K562 (cell line): ENCODE measurements around the gene USP12. TPM values are rescaled to one million over a fixed set of nuclear protein-coding genes. Genes with fewer than 3 reads are reported as not detected.

Source experiments
- E2F3 ChIP-seq: fragments of 250-450 bp; sonication (Bioruptor Pico); IDR thresholded peaks from 2 replicates; pipeline ENCODE4 v1.4.0; 2020; ENCODE audit warnings: mild to moderate bottlenecking
- GABPB1 ChIP-seq: sonication (generic); formaldehyde crosslinking; IDR thresholded peaks from 2 replicates; pipeline ENCODE4 v1.8.0; 2022; ENCODE audit warnings: mild to moderate bottlenecking, missing genetic modification reagents
- GTF2A2 ChIP-seq: IDR thresholded peaks from 2 replicates; pipeline ENCODE4 v1.6.1; 2016; ENCODE audit warnings: mild to moderate bottlenecking, missing genetic modification characterization, missing compliant biosample characterization
- HDAC8 ChIP-seq: fragments of 450-650 bp; IDR thresholded peaks from 2 replicates; pipeline ENCODE4 v1.6.1; 2016; ENCODE audit warnings: mild to moderate bottlenecking, missing genetic modification characterization, moderate library complexity, missing compliant biosample characterization
- NEUROD1 ChIP-seq: fragments of 150-350 bp; IDR thresholded peaks from 2 replicates; pipeline ENCODE4 v1.6.1; 2014; ENCODE audit warnings: borderline replicate concordance, low read length, low read depth; ENCODE audit not compliant: partially characterized antibody
- PCBP1 ChIP-seq: fragments of 200-400 bp; formaldehyde crosslinking; IDR thresholded peaks from 2 replicates; pipeline ENCODE4 v1.6.1; 2018; ENCODE audit warnings: mild to moderate bottlenecking, low read depth, low read length; ENCODE audit not compliant: poor library complexity, severe bottlenecking
- PHF20 ChIP-seq: fragments of 450-650 bp; IDR thresholded peaks from 2 replicates; pipeline ENCODE4 v1.6.1; 2018; ENCODE audit not compliant: partially characterized antibody
- TCFL5 ChIP-seq: fragments of 250-450 bp; sonication (Bioruptor Pico); conservative IDR thresholded peaks from 2 replicates; pipeline ENCODE4 v1.6.1; 2021; ENCODE audit warnings: mild to moderate bottlenecking, moderate library complexity, matching md5 sums
- TRIM24 ChIP-seq, 2 experiments: fragments of 450-650 bp; IDR thresholded peaks; 2 replicates each; pipeline ENCODE4 v1.6.1; 2016
- YY1 ChIP-seq, 3 experiments: IDR thresholded peaks; 2 replicates each; pipeline ENCODE4 v1.6.1; 2011; ENCODE audit warnings: low read length in 2 of 3, mild to moderate bottlenecking in 2 of 3, moderate library complexity in 2 of 3, borderline replicate concordance in 1 of 3, control low read depth in 1 of 3, low read depth in 1 of 3; ENCODE audit not compliant: insufficient read depth in 3 of 3, insufficient replicate concordance in 2 of 3, control insufficient read depth in 1 of 3, insufficient read length in 1 of 3; ENCODE audit errors: extremely low read depth in 1 of 3
- ZBTB7A ChIP-seq: IDR thresholded peaks from 2 replicates; pipeline ENCODE4 v1.6.1; 2011; ENCODE audit warnings: low read depth, mild to moderate bottlenecking, low read length, moderate library complexity, borderline replicate concordance; ENCODE audit not compliant: control insufficient read depth
- ZNF184 ChIP-seq: sonication (generic); formaldehyde crosslinking; IDR thresholded peaks from 2 replicates; pipeline ENCODE4 v1.5.0; 2020; ENCODE audit warnings: missing genetic modification reagents
- ZNF766 ChIP-seq: fragments of 200-800 bp; sonication (Bioruptor generic); conservative IDR thresholded peaks from 2 replicates; pipeline ENCODE4 v1.6.1; 2016; ENCODE audit warnings: missing genetic modification characterization, missing compliant biosample characterization
- ZZZ3 ChIP-seq: fragments of 450-650 bp; IDR thresholded peaks from 2 replicates; pipeline ENCODE4 v1.6.1; 2016; ENCODE audit warnings: antibody characterized with exemption, mild to moderate bottlenecking, moderate library complexity
- polyA plus RNA-seq, 8 experiments: library from polyadenylated mRNA; depleted of rRNA in 4 of 8; stranded (reverse) in 5 of 8; unstranded in 3 of 8; fragments of >200 nt; fragmentation: Nextera tagmentation in 2 of 8; fragmentation: Illumina TruSeq in 1 of 8; extraction: Ambion mirVana in 2 of 8; extraction: Trizol in 1 of 8; gene quantifications; 2 replicates each; pipeline versions ENCODE4 v1.2.1 to v1.2.3, GENCODE V29; 2011 to 2014; ENCODE audit warnings: inconsistent platforms in 1 of 8, missing spikeins in 1 of 8
- total RNA-seq, 7 experiments: library from RNA; depleted of rRNA in 6 of 7; stranded (reverse); fragments of >200 nt in 6 of 7; fragmentation: Illumina TruSeq in 2 of 7; extraction: Trizol in 2 of 7; gene quantifications; 2 replicates each; pipeline versions ENCODE4 v1.2.1 to v1.2.3, GENCODE V29; 2011 to 2021; ENCODE audit warnings: low replicate concordance in 1 of 7
- TF ChIP-seq, protein P1 (sequence below): fragments of 450-650 bp; IDR thresholded peaks from 2 replicates; pipeline ENCODE4 v1.6.1; 2016
- TF ChIP-seq, protein P2 (sequence below): sonication (generic); formaldehyde crosslinking; IDR thresholded peaks from 2 replicates; pipeline ENCODE4 v1.8.0; 2022; ENCODE audit warnings: mild to moderate bottlenecking, missing genetic modification reagents
- TF ChIP-seq, protein P3 (sequence below): fragments of 250-450 bp; sonication (Bioruptor Pico); IDR thresholded peaks from 2 replicates; pipeline ENCODE4 v1.4.0; 2020; ENCODE audit warnings: mild to moderate bottlenecking, moderate library complexity
- TF ChIP-seq, protein P4 (sequence below): sonication (generic); formaldehyde crosslinking; IDR thresholded peaks from 2 replicates; pipeline ENCODE4 v1.8.0; 2022; ENCODE audit warnings: mild to moderate bottlenecking, missing genetic modification reagents
- TF ChIP-seq, protein P5 (sequence below): fragments of 450-650 bp; IDR thresholded peaks from 2 replicates; pipeline ENCODE4 v1.6.1; 2016; ENCODE audit warnings: missing biosample characterization, missing genetic modification characterization
- TF ChIP-seq, protein P6 (sequence below): fragments of 250-450 bp; sonication (Bioruptor Pico); IDR thresholded peaks from 2 replicates; pipeline ENCODE4 v1.4.0; 2020; ENCODE audit warnings: borderline replicate concordance

Gene USP12
- total and polyA plus RNA-seq, 9 of the 15 experiments (the other 6 are each of a cell fraction or from before 2014, with no cell fraction given): 1.8 to 20.5 (median 13.3) TPM

DNA sequence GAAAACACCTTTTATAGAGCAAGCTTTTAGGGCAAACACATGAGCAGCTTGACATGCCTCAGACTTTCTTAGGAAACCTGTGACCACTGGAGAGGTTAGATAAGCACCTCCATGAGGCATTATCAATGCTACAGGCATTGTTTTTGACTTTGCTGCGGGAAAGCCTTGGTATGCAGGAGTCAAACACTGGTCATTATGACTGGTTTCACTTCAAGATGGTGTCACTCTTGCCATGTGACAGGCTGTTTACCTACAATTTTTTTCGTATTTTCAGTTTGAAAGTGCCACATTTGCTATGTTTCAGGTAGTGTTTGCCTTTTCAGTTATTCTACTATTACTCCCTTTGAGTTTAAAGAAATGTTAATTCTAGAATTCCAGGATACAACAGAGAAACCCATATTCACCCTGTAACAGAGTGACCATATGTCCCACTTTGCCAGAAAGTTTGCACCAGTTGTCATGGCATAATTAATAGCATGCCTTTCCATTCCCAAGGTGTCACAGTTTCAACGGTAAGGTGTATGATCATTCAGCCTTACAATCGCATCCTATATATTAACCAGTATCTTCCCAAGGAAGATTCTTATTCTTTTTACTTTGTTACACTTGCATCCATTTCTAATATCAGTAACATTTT is 33.0 kb downstream of the USP12 start (continued):
- TF ChIP-seq E2F3 (CRISPR knock-in tag): peak; percentile 89
- TF ChIP-seq GTF2A2: peak; percentile 97
- TF ChIP-seq PHF20: no peak
- no peak for TF ChIP-seq ZZZ3
- TF ChIP-seq, protein P1, sequence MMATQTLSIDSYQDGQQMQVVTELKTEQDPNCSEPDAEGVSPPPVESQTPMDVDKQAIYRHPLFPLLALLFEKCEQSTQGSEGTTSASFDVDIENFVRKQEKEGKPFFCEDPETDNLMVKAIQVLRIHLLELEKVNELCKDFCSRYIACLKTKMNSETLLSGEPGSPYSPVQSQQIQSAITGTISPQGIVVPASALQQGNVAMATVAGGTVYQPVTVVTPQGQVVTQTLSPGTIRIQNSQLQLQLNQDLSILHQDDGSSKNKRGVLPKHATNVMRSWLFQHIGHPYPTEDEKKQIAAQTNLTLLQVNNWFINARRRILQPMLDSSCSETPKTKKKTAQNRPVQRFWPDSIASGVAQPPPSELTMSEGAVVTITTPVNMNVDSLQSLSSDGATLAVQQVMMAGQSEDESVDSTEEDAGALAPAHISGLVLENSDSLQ: peak; percentile 62
- no peak for TF ChIP-seq PCBP1
- no peak for TF ChIP-seq NEUROD1
- TF ChIP-seq, protein P2, sequence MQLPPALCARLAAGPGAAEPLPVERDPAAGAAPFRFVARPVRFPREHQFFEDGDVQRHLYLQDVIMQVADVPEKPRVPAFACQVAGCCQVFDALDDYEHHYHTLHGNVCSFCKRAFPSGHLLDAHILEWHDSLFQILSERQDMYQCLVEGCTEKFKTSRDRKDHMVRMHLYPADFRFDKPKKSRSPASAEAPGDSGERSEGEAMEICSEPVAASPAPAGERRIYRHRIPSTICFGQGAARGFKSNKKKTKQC (CRISPR knock-in tag): no peak
- no peak for TF ChIP-seq ZBTB7A
- TF ChIP-seq GABPB1 (CRISPR knock-in tag): no peak
- TF ChIP-seq, protein P3, sequence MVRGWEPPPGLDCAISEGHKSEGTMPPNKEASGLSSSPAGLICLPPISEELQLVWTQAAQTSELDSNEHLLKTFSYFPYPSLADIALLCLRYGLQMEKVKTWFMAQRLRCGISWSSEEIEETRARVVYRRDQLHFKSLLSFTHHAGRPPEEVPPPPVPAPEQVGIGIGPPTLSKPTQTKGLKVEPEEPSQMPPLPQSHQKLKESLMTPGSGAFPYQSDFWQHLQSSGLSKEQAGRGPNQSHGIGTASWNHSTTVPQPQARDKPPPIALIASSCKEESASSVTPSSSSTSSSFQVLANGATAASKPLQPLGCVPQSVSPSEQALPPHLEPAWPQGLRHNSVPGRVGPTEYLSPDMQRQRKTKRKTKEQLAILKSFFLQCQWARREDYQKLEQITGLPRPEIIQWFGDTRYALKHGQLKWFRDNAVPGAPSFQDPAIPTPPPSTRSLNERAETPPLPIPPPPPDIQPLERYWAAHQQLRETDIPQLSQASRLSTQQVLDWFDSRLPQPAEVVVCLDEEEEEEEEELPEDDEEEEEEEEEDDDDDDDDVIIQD (CRISPR knock-in tag): peak; percentile 97
- TF ChIP-seq, protein P4, sequence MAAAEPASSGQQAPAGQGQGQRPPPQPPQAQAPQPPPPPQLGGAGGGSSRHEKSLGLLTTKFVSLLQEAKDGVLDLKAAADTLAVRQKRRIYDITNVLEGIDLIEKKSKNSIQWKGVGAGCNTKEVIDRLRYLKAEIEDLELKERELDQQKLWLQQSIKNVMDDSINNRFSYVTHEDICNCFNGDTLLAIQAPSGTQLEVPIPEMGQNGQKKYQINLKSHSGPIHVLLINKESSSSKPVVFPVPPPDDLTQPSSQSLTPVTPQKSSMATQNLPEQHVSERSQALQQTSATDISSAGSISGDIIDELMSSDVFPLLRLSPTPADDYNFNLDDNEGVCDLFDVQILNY (CRISPR knock-in tag): no peak
- no peak for TF ChIP-seq ZNF184 (CRISPR knock-in tag)
- TF ChIP-seq YY1 (IDR thresholded peaks at IDR 0.05; ENCODE audit: borderline replicate concordance in 1 of 3, control insufficient read depth in 1 of 3, extremely low read depth in 1 of 3, insufficient read depth in 3 of 3, insufficient read length in 1 of 3, insufficient replicate concordance in 2 of 3, low read depth in 1 of 3, low read length in 2 of 3): peak in 2 of 3 experiments; percentile 31 to 80
- peak; percentile 97 for TF ChIP-seq TCFL5 (CRISPR knock-in tag)
- TF ChIP-seq, protein P5, sequence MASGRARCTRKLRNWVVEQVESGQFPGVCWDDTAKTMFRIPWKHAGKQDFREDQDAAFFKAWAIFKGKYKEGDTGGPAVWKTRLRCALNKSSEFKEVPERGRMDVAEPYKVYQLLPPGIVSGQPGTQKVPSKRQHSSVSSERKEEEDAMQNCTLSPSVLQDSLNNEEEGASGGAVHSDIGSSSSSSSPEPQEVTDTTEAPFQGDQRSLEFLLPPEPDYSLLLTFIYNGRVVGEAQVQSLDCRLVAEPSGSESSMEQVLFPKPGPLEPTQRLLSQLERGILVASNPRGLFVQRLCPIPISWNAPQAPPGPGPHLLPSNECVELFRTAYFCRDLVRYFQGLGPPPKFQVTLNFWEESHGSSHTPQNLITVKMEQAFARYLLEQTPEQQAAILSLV (tag): peak; percentile 100
- TF ChIP-seq TRIM24 (IDR thresholded peaks at IDR 0.05): peak; percentile 26 to 65; a peak in 2 of 4 replicates
- TF ChIP-seq HDAC8 (tag): peak; percentile 98
- TF ChIP-seq, protein P6, sequence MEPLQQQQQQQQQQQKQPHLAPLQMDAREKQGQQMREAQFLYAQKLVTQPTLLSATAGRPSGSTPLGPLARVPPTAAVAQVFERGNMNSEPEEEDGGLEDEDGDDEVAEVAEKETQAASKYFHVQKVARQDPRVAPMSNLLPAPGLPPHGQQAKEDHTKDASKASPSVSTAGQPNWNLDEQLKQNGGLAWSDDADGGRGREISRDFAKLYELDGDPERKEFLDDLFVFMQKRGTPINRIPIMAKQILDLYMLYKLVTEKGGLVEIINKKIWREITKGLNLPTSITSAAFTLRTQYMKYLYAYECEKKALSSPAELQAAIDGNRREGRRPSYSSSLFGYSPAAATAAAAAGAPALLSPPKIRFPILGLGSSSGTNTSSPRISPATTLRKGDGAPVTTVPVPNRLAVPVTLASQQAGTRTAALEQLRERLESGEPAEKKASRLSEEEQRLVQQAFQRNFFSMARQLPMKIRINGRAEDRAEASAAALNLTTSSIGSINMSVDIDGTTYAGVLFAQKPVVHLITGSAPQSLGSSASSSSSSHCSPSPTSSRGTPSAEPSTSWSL (CRISPR knock-in tag): peak; percentile 81; the same call in 1 of the 2 replicates
- TF ChIP-seq ZNF766: peak; percentile 99
